Measurements from ENCODE around the gene S100A12. TPM values are rescaled to one million over a fixed set of nuclear protein-coding genes. Genes with fewer than 3 reads are reported as not detected.

S100A12 gene
- total and polyA plus RNA-seq, 9 of the 15 experiments (the other 6 are each of a cell fraction or from before 2014, with no cell fraction given): not detected

DNA sequence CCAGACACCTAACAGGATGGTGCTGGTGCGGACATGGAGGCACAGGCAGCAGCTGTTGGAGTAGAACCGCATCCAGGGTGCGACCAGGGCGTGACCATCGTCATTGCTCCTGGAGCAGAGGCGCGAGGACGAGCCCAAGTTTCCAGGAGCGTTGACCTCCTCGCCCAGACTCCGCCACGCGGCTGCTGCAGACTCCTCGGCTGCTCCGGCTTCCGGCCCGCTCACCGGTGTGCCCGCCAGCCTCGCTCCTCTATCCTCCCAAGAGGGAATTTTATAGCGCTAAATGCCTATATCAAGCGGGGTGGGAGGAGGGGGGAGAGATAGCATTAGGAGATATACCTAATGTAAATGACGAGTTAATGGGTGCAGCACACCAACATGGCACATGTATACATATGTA, 5.3 kb upstream of the S100A12 start:
- Histone ChIP-seq H3K9me1 (ENCODE audit: control insufficient read depth, insufficient read depth, low read length) (no peaks in the 10 kb centered on the region), H4K20me1 (replicated peaks; ENCODE audit: control insufficient read depth, insufficient read depth, low read length) (no peaks in the 10 kb centered on the region), H3K36me3 (ENCODE audit: control insufficient read depth, insufficient read depth, low read length) (no peaks in the 10 kb centered on the region), H3K9ac (ENCODE audit: insufficient read depth in 1 of 2, low read depth in 2 of 2, low read length in 2 of 2) (no peak overlapping the region), H2AFZ (ENCODE audit: low read depth, low read length) (no peak overlapping the region), H3K4me2 (ENCODE audit: insufficient read depth, low read length) (no peak overlapping the region), H3K79me2 (ENCODE audit: control insufficient read depth, insufficient read depth, low read length) (no peaks in the 10 kb centered on the region), H3K27me3 (ENCODE audit: control insufficient read depth in 2 of 2, insufficient read depth in 2 of 2, low read length in 2 of 2) (peaks cover 9 to 25% of the 10 kb centered on the region in 2 experiments; a peak in 4 of 5 replicates), H3K9me3 (replicated peaks; ENCODE audit: control insufficient read depth, insufficient read depth, low read depth, low read length) (peaks cover 7% of the 10 kb centered on the region; the same call in 1 of the 2 replicates), H3K4me1 (replicated peaks in 1 of 2; ENCODE audit: control insufficient read depth in 2 of 2, insufficient read depth in 2 of 2, low read length in 2 of 2) (0 out of 5 replicates have a peak, but pooled peaks cover 0 to 3% of the 10 kb centered on the region in 2 experiments), H3K27ac (ENCODE audit: extremely low read depth, low read depth, low read length) (no peak overlapping the region), H3K4me3 (no peak overlapping the region)
- intact Hi-C loops (cut with micrococcal nuclease) (no loop called here), in situ Hi-C loops (cut with MboI) (no loop called here)
- FAIRE-seq (no peak), ATAC-seq (no peak), DNase-seq (ENCODE audit: extremely low read depth in 1 of 4, low spot score in 3 of 4) (no peak)
- TF ChIP-seq, protein P1, sequence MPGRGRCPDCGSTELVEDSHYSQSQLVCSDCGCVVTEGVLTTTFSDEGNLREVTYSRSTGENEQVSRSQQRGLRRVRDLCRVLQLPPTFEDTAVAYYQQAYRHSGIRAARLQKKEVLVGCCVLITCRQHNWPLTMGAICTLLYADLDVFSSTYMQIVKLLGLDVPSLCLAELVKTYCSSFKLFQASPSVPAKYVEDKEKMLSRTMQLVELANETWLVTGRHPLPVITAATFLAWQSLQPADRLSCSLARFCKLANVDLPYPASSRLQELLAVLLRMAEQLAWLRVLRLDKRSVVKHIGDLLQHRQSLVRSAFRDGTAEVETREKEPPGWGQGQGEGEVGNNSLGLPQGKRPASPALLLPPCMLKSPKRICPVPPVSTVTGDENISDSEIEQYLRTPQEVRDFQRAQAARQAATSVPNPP (IDR thresholded peaks at IDR 0.05; ENCODE audit: borderline replicate concordance, insufficient read depth, insufficient read length): no peak
- TF ChIP-seq, protein P2, sequence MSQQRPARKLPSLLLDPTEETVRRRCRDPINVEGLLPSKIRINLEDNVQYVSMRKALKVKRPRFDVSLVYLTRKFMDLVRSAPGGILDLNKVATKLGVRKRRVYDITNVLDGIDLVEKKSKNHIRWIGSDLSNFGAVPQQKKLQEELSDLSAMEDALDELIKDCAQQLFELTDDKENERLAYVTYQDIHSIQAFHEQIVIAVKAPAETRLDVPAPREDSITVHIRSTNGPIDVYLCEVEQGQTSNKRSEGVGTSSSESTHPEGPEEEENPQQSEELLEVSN (IDR thresholded peaks at IDR 0.05; ENCODE audit: borderline replicate concordance in 1 of 2, extremely low read depth in 1 of 2, insufficient read depth in 1 of 2, insufficient read length in 1 of 2, low read depth in 1 of 2, low read length in 1 of 2, poor library complexity in 1 of 2, severe bottlenecking in 1 of 2): peak in 1 of 2 experiments; percentile 8
- BruUV-seq (replicated peaks): no TSS peak
- CTCF ChIA-PET (ENCODE audit: low intra/inter-chr PET ratio): no interaction called here
- WGBS (ENCODE audit: insufficient coverage, low coverage, missing lambda C conversion rate): 10% methylated on average over 22 of the region's 23 CpGs
- POLR2A ChIA-PET: no interaction called here
